ENCODE measurements around the gene APBB1.
A peak's percentile ranks its signal among the peaks of the same experiment; 100 is the strongest.

APBB1 gene

GRCh38 chr11:6390718-6391469 is 28.0 kb downstream of the APBB1 start:
- DNase-seq: peak in 1 of 2 experiments; percentile 39

- DNase-seq: peak; percentile 95 to 96
Observed at GRCh38 chr11:6389905-6390717, 28.8 kb downstream of the APBB1 start, which contains the start of gene SMPD1. TSS of gene SMPD1 (plus strand) at chr11:6390474. CDS start at chr11:6390599, 125 bp downstream.

- no peak for DNase-seq
Observed at GRCh38 chr11:6388748-6389147, 30.1 kb downstream of the APBB1 start.

GRCh38 chr11:6387811-6388599 is 30.9 kb downstream of the APBB1 start:
- no peak for DNase-seq

- no peak for DNase-seq
Observed at GRCh38 chr11:6385046-6385777, 33.7 kb downstream of the APBB1 start.

- DNase-seq: no peak
Observed at GRCh38 chr11:6378640-6378989, 40.3 kb downstream of the APBB1 start.

GRCh38 chr11:6377902-6378639 is 40.8 kb downstream of the APBB1 start:
- DNase-seq: no peak

GRCh38 chr11:6371825-6372224 is 47.1 kb downstream of the APBB1 start:
- DNase-seq: no peak

GRCh38 chr11:6365659-6366058 is 53.2 kb downstream of the APBB1 start:
- no peak for DNase-seq

- DNase-seq: peak; percentile 84 to 86
Observed at GRCh38 chr11:6362873-6363678, 55.8 kb downstream of the APBB1 start.

- no peak for DNase-seq
Observed at GRCh38 chr11:6362185-6362872, 56.6 kb downstream of the APBB1 start.

- DNase-seq: no peak
Observed at GRCh38 chr11:6360183-6360582, 58.7 kb downstream of the APBB1 start.

GRCh38 chr11:6357222-6357621 is 61.7 kb downstream of the APBB1 start:
- peak; percentile 68 to 71 for DNase-seq

- no peak for DNase-seq
Observed at GRCh38 chr11:6356503-6357055, 62.3 kb downstream of the APBB1 start.

- no peak for DNase-seq
Observed at GRCh38 chr11:6354651-6355485, 64.0 kb downstream of the APBB1 start.

- peak; percentile 77 to 80 for DNase-seq
Observed at GRCh38 chr11:6353367-6353987, 65.4 kb downstream of the APBB1 start.

GRCh38 chr11:6351782-6352382 is 67.0 kb downstream of the APBB1 start:
- peak; percentile 53 to 58 for DNase-seq

- DNase-seq: no peak
Observed at GRCh38 chr11:6350486-6350885, 68.4 kb downstream of the APBB1 start.

Data from activated T-cell treated with anti-CD3 and anti-CD28 coated beads, Interleukin-2, amount 50 U/mL, for 48 hours (primary cell).